ENCODE data around the gene GATA1. TPM values are rescaled to one million over a fixed set of nuclear protein-coding genes. Genes with fewer than 3 reads are reported as not detected.
"Not testable (repeated sequence)": the region's sequence is repeated elsewhere in the genome, so short reads cannot be mapped to it uniquely, and the experiment has no call there.

Gene GATA1
- total RNA-seq, 1 donor from 2014 or later: not detected

GRCh38 chrX:48802089-48802904, 15.9 kb downstream of the GATA1 start:
- peak; percentile 84 for DNase-seq
- intact Hi-C loops (cut with micrococcal nuclease): no loop called here
- ATAC-seq: peak; percentile 68

- no peak for ATAC-seq
- intact Hi-C loops (cut with micrococcal nuclease): no loop called here
- no peak for DNase-seq
Measured at GRCh38 chrX:48802905-48803200, 16.5 kb downstream of the GATA1 start.

- ATAC-seq (no peak), DNase-seq (no peak)
- intact Hi-C loops (cut with micrococcal nuclease): no loop called here
Measured at GRCh38 chrX:48806081-48806480, 19.7 kb downstream of the GATA1 start.

GRCh38 chrX:48813644-48814043, 27.3 kb downstream of the GATA1 start:
- DNase-seq (no peak), ATAC-seq (no peak)
- intact Hi-C loops (cut with micrococcal nuclease): no loop called here

- intact Hi-C loops (cut with micrococcal nuclease): no loop called here
- no peak for ATAC-seq
- DNase-seq: no peak
Measured at GRCh38 chrX:48814722-48815121, 28.3 kb downstream of the GATA1 start.

- DNase-seq (no peak), ATAC-seq (no peak)
- intact Hi-C loops (cut with micrococcal nuclease): no loop called here
Measured at GRCh38 chrX:48815266-48815665, 28.9 kb downstream of the GATA1 start.

GRCh38 chrX:48816014-48816810, 29.8 kb downstream of the GATA1 start:
- intact Hi-C loops (cut with micrococcal nuclease): no loop called here
- DNase-seq: no peak
- no peak for ATAC-seq

GRCh38 chrX:48818098-48818497, 31.7 kb downstream of the GATA1 start:
- intact Hi-C loops (cut with micrococcal nuclease): no loop called here
- DNase-seq: no peak
- no peak for ATAC-seq

GRCh38 chrX:48818866-48819265, 32.5 kb downstream of the GATA1 start:
- no peak for ATAC-seq
- intact Hi-C loops (cut with micrococcal nuclease): no loop called here

GRCh38 chrX:48819394-48819793, 33.0 kb downstream of the GATA1 start:
- intact Hi-C loops (cut with micrococcal nuclease); ATAC-seq; DNase-seq: not testable (repeated sequence)

More at GRCh38 chrX:48818866-48819265, 32.5 kb downstream of the GATA1 start:
- no peak for DNase-seq

- intact Hi-C loops (cut with micrococcal nuclease): no loop called here
- no peak for ATAC-seq
- DNase-seq: no peak
Measured at GRCh38 chrX:48823053-48823452, 36.7 kb downstream of the GATA1 start.

GRCh38 chrX:48824066-48824465, 37.7 kb downstream of the GATA1 start:
- intact Hi-C loops (cut with micrococcal nuclease): no loop called here
- DNase-seq (no peak), ATAC-seq (no peak)

GRCh38 chrX:48826135-48826875, 39.9 kb downstream of the GATA1 start, which contains the start of gene ERAS:
Gene ERAS (plus strand): TSS chrX:48826513. CDS start chrX:48829124, 2,611 bp downstream.
- ATAC-seq (no peak), DNase-seq (no peak)
- intact Hi-C loops (cut with micrococcal nuclease): no loop called here

- ATAC-seq (no peak), DNase-seq (no peak)
- intact Hi-C loops (cut with micrococcal nuclease): no loop called here
Measured at GRCh38 chrX:48826876-48827653, 40.7 kb downstream of the GATA1 start.

- ATAC-seq (no peak), DNase-seq (no peak)
- intact Hi-C loops (cut with micrococcal nuclease): no loop called here
Measured at GRCh38 chrX:48827654-48827968, 41.2 kb downstream of the GATA1 start.

- no peak for ATAC-seq
- intact Hi-C loops (cut with micrococcal nuclease): no loop called here
- DNase-seq: no peak
Measured at GRCh38 chrX:48829016-48829735, 42.8 kb downstream of the GATA1 start.

- no peak for DNase-seq
- no peak for ATAC-seq
- intact Hi-C loops (cut with micrococcal nuclease): no loop called here
Measured at GRCh38 chrX:48831136-48831908, 44.9 kb downstream of the GATA1 start.

- ATAC-seq: no peak
- DNase-seq: no peak
- intact Hi-C loops (cut with micrococcal nuclease): no loop called here
Measured at GRCh38 chrX:48831909-48832291, 45.5 kb downstream of the GATA1 start.

Measured in left ventricle myocardium superior (tissue), 1 donor.